Liver (tissue), 9 donors: Measurements from ENCODE around the gene PRPSAP1. TPM values are rescaled to one million over a fixed set of nuclear protein-coding genes. Genes with fewer than 3 reads are reported as not detected.

ENCODE experiments used
- DNase-seq: peaks from one replicate; pipeline ENCODE4 v3.0.0-alpha.2; 2017; ENCODE audit warnings: low spot score
- H3K27ac ChIP-seq, 2 donors: one replicate each; pipeline ENCODE4 v1.7.0; 2013; ENCODE audit warnings: inconsistent platforms in 2 of 2, low read length in 2 of 2, control low read depth in 1 of 2, low read depth in 1 of 2, mild to moderate bottlenecking in 1 of 2
- H3K27me3 ChIP-seq, 4 donors: one replicate each; pipeline versions ENCODE4 v1.6.1 to v1.7.0; 2013; ENCODE audit warnings: low read length in 3 of 4, inconsistent platforms in 1 of 4, mild to moderate bottlenecking in 1 of 4, moderate library complexity in 1 of 4; ENCODE audit not compliant: control insufficient read depth in 4 of 4, insufficient read depth in 4 of 4
- H3K36me3 ChIP-seq, 4 donors: one replicate each; pipeline versions ENCODE4 v1.6.1 to v1.7.0; 2013; ENCODE audit warnings: low read length in 3 of 4, mild to moderate bottlenecking in 3 of 4, low read depth in 1 of 4, moderate library complexity in 1 of 4; ENCODE audit not compliant: control insufficient read depth in 4 of 4, insufficient read depth in 3 of 4
- H3K4me1 ChIP-seq, 4 donors: one replicate each; pipeline versions ENCODE4 v1.6.1 to v1.7.0; 2013; ENCODE audit warnings: low read length in 3 of 4, mild to moderate bottlenecking in 3 of 4, moderate library complexity in 1 of 4; ENCODE audit not compliant: control insufficient read depth in 4 of 4, insufficient read depth in 4 of 4
- H3K4me3 ChIP-seq, 3 donors: one replicate each; pipeline versions ENCODE4 v1.6.1 to v1.7.0; 2013; ENCODE audit warnings: low read length in 3 of 3, control low read depth in 1 of 3, low read depth in 1 of 3, mild to moderate bottlenecking in 1 of 3
- H3K9ac ChIP-seq, 2 donors: one replicate each; pipeline ENCODE4 v1.7.0; 2013; ENCODE audit warnings: low read length in 2 of 2, mild to moderate bottlenecking in 2 of 2, moderate library complexity in 2 of 2, control low read depth in 1 of 2, low read depth in 1 of 2
- H3K9me3 ChIP-seq, 4 donors: one replicate each; pipeline versions ENCODE4 v1.6.1 to v1.7.0; 2013; ENCODE audit warnings: low read length in 3 of 4; ENCODE audit not compliant: control insufficient read depth in 4 of 4
- EGR1 ChIP-seq, 2 donors: IDR thresholded peaks; 2 replicates each; pipeline ENCODE4 v1.6.1; 2016 to 2018; ENCODE audit warnings: antibody characterized with exemption in 2 of 2, low read depth in 2 of 2
- FOXA1 ChIP-seq: IDR thresholded peaks from 2 replicates; pipeline ENCODE4 v1.6.1; 2016; ENCODE audit warnings: antibody characterized with exemption
- FOXA2 ChIP-seq: IDR thresholded peaks from 2 replicates; pipeline ENCODE4 v1.6.1; 2016; ENCODE audit warnings: antibody characterized with exemption
- GABPA ChIP-seq, 2 donors: IDR thresholded peaks in 1 of 2; conservative IDR thresholded peaks in 1 of 2; 2 replicates each; pipeline ENCODE4 v1.6.1; 2016; ENCODE audit warnings: antibody characterized with exemption in 2 of 2, mild to moderate bottlenecking in 1 of 2, moderate library complexity in 1 of 2
- HNF4A ChIP-seq, 2 donors: conservative IDR thresholded peaks; 2 replicates each; pipeline ENCODE4 v1.6.1; 2016; ENCODE audit warnings: antibody characterized with exemption in 2 of 2, mild to moderate bottlenecking in 2 of 2
- HNF4G ChIP-seq: IDR thresholded peaks from 2 replicates; pipeline ENCODE4 v1.6.1; 2016; ENCODE audit warnings: antibody characterized with exemption
- JUND ChIP-seq, 2 donors: IDR thresholded peaks; 2 replicates each; pipeline ENCODE4 v1.6.1; 2016; ENCODE audit warnings: antibody characterized with exemption in 2 of 2
- MAX ChIP-seq: IDR thresholded peaks from 2 replicates; pipeline ENCODE4 v1.6.1; 2016; ENCODE audit warnings: antibody characterized with exemption
- NR2F2 ChIP-seq: IDR thresholded peaks from 2 replicates; pipeline ENCODE4 v1.6.1; 2016; ENCODE audit warnings: antibody characterized with exemption
- RAD21 ChIP-seq, 2 donors: IDR thresholded peaks; 2 replicates each; pipeline ENCODE4 v1.6.1; 2016; ENCODE audit warnings: antibody characterized with exemption in 2 of 2, mild to moderate bottlenecking in 2 of 2
- RXRA ChIP-seq, 2 donors: IDR thresholded peaks; 2 replicates each; pipeline ENCODE4 v1.6.1; 2017 to 2018; ENCODE audit warnings: antibody characterized with exemption in 2 of 2, mild to moderate bottlenecking in 1 of 2
- SP1 ChIP-seq: IDR thresholded peaks from 2 replicates; pipeline ENCODE4 v1.6.1; 2018; ENCODE audit warnings: antibody characterized with exemption, mild to moderate bottlenecking
- TAF1 ChIP-seq: conservative IDR thresholded peaks from 2 replicates; pipeline ENCODE4 v1.6.1; 2016; ENCODE audit warnings: antibody characterized with exemption, mild to moderate bottlenecking
- ZBTB33 ChIP-seq: IDR thresholded peaks from 2 replicates; pipeline ENCODE4 v1.6.1; 2016; ENCODE audit warnings: antibody characterized with exemption
- WGBS: extraction: QIAGEN DNeasy Blood & Tissue Kit; methylation state at CpG from one replicate; pipeline ENCODE4 v1.1.7; 2013; 5-methylcytosine and 5-hydroxymethylcytosine counted together
- polyA plus RNA-seq, 2 donors: library from polyadenylated mRNA; stranded (reverse) in 1 of 2; unstranded in 1 of 2; fragments of 200-250 nt in 1 of 2; fragments of >200 nt in 1 of 2; fragmentation: Nextera tagmentation in 1 of 2; extraction: Ambion mirVana in 1 of 2; gene quantifications; one replicate each; pipeline versions ENCODE4 v1.2.1 to v1.2.3, GENCODE V29; 2013 to 2015
- total RNA-seq, 2 donors: library from RNA; depleted of rRNA; stranded (reverse); fragments of >200 nt; gene quantifications; one replicate each; pipeline ENCODE4 v1.2.3, GENCODE V29; 2014
- TF ChIP-seq, protein P1 (sequence below): IDR thresholded peaks from 2 replicates; pipeline ENCODE4 v1.6.1; 2016; ENCODE audit warnings: antibody characterized with exemption
- TF ChIP-seq, protein P2 (sequence below): fragments of 150-350 bp; IDR thresholded peaks from 2 replicates; pipeline ENCODE4 v1.5.1; 2017; ENCODE audit warnings: improper control_type of control experiment, low read depth, low read length; ENCODE audit not compliant: missing input control
- TF ChIP-seq, protein P3 (sequence below): IDR thresholded peaks from 2 replicates; pipeline ENCODE4 v1.6.1; 2016; ENCODE audit warnings: antibody characterized with exemption, mild to moderate bottlenecking
- donor health status: healthy.
- donor health status: healthy.
- donor health status: healthy.
- donor health status: healthy.
- donor health status: healthy.

The PRPSAP1 gene
- total and polyA plus RNA-seq, 4 donors = 21.4 to 78.1 (median 52.6) TPM

DNA sequence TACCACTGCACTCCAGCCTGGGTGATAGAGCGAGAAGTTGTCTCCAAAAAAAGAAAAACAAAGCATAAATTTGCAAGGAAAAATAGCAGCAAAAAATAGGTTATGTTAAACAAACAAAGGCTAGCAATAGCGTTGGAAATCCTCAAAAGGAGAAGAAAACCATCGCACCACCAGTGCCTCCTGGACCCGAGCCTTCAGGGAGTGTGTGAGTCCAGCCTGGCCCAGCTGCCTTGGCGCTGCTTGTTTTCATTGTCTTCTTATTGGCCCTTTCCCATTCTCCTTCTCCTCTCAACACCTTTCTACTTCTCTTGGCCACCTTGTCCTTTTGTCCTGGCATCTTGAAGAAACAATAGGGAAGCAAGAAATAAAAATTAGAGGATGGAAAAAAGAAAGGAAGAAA lies 93.0 kb downstream of the PRPSAP1 start:
- Histone ChIP-seq H3K4me3 (no peak overlapping the region), H3K4me1 (peaks cover 3 to 9% (median 6%) of the 10 kb centered on the region in 4 donors), H3K36me3 (no peaks in the 10 kb centered on the region), H3K9me3 (no peaks in the 10 kb centered on the region), H3K9ac (no peak overlapping the region), H3K27ac (no peak overlapping the region), H3K27me3 (no peaks in the 10 kb centered on the region)
- DNase-seq = no peak
- WGBS = 79% methylated on average over 5 of the region's 5 CpGs
- TF ChIP-seq, protein P1, sequence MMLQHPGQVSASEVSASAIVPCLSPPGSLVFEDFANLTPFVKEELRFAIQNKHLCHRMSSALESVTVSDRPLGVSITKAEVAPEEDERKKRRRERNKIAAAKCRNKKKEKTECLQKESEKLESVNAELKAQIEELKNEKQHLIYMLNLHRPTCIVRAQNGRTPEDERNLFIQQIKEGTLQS = no peak
- TF ChIP-seq TAF1 (no peak), NR2F2 (no peak), FOXA2 (no peak), MAX (no peak), SP1 (no peak), ZBTB33 (no peak), EGR1 (IDR thresholded peaks at IDR 0.05; ENCODE audit: low read depth in 2 of 2) (no peak), HNF4G (no peak), JUND (IDR thresholded peaks at IDR 0.05) (no peak), HNF4A (conservative IDR thresholded peaks at IDR 0.05) (no peak), RXRA (IDR thresholded peaks at IDR 0.05) (no peak), GABPA (IDR thresholded peaks at IDR 0.05 in 1 of 2, conservative IDR thresholded peaks at IDR 0.05 in 1 of 2) (no peak)
- TF ChIP-seq, protein P2, sequence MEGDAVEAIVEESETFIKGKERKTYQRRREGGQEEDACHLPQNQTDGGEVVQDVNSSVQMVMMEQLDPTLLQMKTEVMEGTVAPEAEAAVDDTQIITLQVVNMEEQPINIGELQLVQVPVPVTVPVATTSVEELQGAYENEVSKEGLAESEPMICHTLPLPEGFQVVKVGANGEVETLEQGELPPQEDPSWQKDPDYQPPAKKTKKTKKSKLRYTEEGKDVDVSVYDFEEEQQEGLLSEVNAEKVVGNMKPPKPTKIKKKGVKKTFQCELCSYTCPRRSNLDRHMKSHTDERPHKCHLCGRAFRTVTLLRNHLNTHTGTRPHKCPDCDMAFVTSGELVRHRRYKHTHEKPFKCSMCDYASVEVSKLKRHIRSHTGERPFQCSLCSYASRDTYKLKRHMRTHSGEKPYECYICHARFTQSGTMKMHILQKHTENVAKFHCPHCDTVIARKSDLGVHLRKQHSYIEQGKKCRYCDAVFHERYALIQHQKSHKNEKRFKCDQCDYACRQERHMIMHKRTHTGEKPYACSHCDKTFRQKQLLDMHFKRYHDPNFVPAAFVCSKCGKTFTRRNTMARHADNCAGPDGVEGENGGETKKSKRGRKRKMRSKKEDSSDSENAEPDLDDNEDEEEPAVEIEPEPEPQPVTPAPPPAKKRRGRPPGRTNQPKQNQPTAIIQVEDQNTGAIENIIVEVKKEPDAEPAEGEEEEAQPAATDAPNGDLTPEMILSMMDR = no peak
- TF ChIP-seq, protein P3, sequence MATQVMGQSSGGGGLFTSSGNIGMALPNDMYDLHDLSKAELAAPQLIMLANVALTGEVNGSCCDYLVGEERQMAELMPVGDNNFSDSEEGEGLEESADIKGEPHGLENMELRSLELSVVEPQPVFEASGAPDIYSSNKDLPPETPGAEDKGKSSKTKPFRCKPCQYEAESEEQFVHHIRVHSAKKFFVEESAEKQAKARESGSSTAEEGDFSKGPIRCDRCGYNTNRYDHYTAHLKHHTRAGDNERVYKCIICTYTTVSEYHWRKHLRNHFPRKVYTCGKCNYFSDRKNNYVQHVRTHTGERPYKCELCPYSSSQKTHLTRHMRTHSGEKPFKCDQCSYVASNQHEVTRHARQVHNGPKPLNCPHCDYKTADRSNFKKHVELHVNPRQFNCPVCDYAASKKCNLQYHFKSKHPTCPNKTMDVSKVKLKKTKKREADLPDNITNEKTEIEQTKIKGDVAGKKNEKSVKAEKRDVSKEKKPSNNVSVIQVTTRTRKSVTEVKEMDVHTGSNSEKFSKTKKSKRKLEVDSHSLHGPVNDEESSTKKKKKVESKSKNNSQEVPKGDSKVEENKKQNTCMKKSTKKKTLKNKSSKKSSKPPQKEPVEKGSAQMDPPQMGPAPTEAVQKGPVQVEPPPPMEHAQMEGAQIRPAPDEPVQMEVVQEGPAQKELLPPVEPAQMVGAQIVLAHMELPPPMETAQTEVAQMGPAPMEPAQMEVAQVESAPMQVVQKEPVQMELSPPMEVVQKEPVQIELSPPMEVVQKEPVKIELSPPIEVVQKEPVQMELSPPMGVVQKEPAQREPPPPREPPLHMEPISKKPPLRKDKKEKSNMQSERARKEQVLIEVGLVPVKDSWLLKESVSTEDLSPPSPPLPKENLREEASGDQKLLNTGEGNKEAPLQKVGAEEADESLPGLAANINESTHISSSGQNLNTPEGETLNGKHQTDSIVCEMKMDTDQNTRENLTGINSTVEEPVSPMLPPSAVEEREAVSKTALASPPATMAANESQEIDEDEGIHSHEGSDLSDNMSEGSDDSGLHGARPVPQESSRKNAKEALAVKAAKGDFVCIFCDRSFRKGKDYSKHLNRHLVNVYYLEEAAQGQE = no peak

GRCh38 chr17:76260220-76260619 lies 93.5 kb downstream of the PRPSAP1 start:
- 94% methylated on average over 7 of the region's 7 CpGs for WGBS
- Histone ChIP-seq H3K36me3 (no peaks in the 10 kb centered on the region), H3K4me1 (peaks cover 3 to 9% (median 6%) of the 10 kb centered on the region in 4 donors), H3K4me3 (no peak overlapping the region), H3K27ac (no peak overlapping the region), H3K9me3 (no peaks in the 10 kb centered on the region), H3K27me3 (no peaks in the 10 kb centered on the region), H3K9ac (no peak overlapping the region)
- TF ChIP-seq SP1 (no peak), FOXA1 (no peak), RAD21 (IDR thresholded peaks at IDR 0.05) (no peak), EGR1 (IDR thresholded peaks at IDR 0.05; ENCODE audit: low read depth in 2 of 2) (no peak), FOXA2 (no peak), ZBTB33 (no peak), RXRA (IDR thresholded peaks at IDR 0.05) (no peak), TAF1 (no peak), JUND (IDR thresholded peaks at IDR 0.05) (no peak), HNF4A (conservative IDR thresholded peaks at IDR 0.05) (no peak)
- TF ChIP-seq, protein P1 = no peak
- TF ChIP-seq, protein P3 = no peak
- no peak for DNase-seq
